ENCODE results near the gene SH3BGRL2.
A peak's percentile ranks its signal among the peaks of the same experiment; 100 is the strongest.
"Not testable (repeated sequence)": the region's sequence is repeated elsewhere in the genome, so short reads cannot be mapped to it uniquely, and the experiment has no call there.

The SH3BGRL2 gene

GRCh38 chr6:79650950-79651349 is 19.8 kb downstream of the SH3BGRL2 start:
- no peak for DNase-seq

GRCh38 chr6:79656134-79656533 is 25.0 kb downstream of the SH3BGRL2 start:
- no peak for DNase-seq

- no peak for DNase-seq
Observed at GRCh38 chr6:79657238-79657637, 26.1 kb downstream of the SH3BGRL2 start.

GRCh38 chr6:79663655-79664054 is 32.5 kb downstream of the SH3BGRL2 start:
- DNase-seq: not testable (repeated sequence)

- no peak for DNase-seq
Observed at GRCh38 chr6:79665725-79666551, 34.8 kb downstream of the SH3BGRL2 start.

DNA sequence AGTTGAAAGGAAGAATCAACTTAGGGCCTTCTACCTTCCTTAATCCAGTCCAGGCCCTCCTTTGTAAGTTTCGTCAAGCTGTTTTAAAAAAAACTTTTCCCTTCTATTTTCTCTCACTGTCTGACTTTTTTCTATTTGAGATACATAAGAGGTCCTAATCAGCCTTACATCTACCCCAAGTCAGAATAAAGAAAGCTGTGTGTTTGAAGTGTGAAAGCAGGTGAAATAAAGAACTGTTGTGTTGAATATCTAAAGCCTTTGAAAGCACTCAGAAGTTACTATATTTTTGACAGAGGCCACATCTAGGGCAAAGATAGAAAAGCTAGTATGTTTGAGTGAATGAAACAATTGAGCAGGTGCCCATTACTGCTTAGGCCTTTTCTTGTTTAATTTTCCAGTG is 35.5 kb downstream of the SH3BGRL2 start:
- DNase-seq: no peak

DNA sequence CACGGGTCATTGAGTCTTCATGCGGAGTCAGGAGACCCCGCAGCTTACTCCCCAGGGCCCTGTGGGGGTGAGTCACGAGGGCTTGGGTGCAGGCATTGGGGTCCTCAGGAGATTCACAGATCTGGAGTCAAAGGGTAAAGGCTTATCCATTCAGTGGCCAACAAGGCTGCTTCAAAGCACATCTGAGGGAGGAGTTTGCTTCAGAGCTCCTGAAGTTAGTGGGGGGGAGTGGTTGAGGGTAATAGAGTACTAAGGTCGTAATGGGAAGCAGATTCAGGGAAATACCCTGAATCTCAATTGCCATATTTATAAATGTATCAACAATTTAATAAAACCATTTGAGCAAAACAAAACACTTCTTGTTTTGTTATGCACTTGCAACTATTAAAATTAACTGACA is 37.3 kb downstream of the SH3BGRL2 start:
- DNase-seq: no peak

DNA sequence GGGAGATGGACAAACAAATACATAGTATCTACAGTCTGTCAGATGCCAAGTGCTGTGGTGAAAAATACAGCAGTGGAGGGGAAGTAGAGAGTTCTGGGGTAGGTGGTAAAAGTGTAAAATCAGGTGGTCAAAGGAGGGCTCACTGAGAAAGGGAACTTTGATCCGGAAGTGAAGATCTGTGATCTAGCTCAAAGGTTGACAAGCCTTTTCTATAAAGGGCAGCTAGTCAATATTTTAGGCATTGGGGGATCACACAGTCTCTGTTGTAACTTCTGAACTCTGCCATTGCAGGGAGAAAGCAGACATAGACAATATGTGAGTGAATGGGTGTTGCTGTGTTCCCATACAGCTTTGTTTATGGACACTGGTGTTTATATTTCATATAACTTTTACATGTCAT is 38.6 kb downstream of the SH3BGRL2 start:
- no peak for DNase-seq

DNA sequence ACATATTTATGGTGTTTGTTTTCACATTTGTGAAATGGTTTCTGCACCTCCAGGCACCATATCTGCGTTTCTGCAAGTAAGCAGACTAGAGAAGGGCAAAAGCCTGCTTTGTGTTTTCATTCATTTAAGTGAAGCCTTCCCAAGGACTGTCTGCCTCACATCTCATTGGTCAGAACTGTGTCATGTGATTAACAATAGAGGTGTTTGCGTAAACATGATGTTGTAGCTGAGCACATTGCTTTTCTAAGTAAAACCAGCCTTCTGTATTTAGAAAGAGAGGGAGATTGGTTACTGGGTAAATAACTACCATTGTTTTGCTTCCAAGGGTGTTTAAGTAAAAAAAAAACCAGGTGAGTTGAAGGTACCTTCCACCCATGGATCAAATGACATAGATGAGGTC is 39.7 kb downstream of the SH3BGRL2 start:
- DNase-seq: no peak

- peak; percentile 20 for DNase-seq
Observed at GRCh38 chr6:79671600-79672266, 40.6 kb downstream of the SH3BGRL2 start.

DNA sequence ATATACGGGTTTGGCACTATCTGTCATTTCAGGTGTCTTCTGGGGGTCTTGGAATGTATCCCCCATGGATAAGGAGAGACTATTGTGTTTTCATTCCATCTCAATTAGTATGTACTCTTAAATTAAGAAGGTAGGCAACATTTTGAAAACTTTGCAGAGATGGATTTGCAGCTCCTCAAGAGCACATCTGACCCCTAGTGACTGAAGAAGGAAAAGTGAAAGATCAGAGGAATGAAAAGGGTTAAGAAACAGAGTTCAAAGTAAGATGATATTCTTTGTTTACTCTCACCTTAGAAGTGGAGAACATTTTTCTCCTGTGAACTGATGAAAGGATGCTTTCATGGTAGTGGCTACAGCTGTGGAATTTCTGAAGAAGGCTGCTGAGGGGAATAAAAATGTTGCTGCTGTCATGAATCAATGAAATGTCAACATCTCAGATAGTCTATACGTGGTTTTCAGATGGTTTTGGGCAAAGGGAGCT is 41.5 kb downstream of the SH3BGRL2 start:
- peak; percentile 31 for DNase-seq

DNA sequence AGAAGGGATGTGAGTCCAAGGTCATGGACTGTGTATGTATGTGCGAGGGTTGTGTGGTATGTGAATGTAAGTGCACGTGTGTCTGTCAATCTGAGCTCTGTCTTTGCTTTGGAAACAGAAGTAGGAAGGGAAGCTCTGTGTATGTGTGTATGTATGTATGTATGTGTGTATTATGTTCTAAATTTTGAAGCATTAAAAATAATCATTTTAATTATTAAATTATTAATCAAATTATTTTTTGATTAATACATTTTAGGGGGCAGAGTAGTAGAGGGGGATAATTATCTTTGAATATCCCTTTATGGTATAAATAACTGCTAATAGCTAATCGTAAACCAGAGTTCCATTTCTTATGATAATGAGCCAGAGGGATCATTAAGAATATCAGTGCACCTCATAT is 42.8 kb downstream of the SH3BGRL2 start:
- no peak for DNase-seq

DNA sequence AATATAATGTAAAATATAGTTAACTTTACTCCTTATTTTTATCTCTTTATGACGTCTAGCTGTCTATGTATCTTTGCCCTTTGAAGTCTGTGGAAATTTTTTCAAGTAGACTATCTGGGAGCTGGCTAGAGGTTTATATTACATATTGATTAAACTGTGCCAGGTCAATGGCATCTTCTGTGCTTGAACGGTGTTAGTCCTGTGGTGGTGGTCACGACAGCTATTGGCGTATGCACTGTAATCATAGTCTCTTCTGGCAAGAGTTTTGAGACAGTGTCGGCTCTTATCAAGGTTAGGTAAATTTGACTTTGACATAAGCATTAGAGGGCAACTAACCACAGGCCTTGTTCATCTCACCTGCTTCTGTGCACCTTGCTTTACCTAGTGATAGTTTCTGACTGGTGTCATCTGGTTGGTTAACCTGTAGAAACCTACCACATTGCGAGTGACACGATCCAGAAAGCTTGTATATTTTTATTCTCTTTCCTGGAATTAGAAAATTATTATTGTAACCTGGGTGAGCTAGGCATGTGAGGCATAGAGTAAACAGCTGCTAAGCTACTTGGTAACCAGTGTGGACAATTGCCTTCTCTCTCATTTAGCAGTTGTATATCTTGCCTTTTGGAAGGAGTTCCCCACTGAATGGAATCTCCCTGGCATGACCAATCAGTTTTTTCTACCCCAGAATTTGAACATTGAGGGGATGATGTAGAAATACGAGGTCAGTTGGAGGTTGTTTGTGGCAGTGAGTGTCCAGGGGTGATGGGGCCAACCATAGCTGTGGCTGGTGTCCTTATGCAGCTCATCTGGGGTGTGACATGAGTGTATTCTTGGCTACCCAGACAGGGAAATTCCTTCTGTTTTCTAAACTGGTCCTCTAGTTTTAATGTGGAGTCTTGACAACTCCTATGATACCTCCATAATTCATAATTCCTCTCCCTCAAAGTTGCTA is 45.9 kb downstream of the SH3BGRL2 start:
- no peak for DNase-seq

GRCh38 chr6:79682682-79683081 is 51.6 kb downstream of the SH3BGRL2 start:
- not testable (repeated sequence) for DNase-seq

DNA sequence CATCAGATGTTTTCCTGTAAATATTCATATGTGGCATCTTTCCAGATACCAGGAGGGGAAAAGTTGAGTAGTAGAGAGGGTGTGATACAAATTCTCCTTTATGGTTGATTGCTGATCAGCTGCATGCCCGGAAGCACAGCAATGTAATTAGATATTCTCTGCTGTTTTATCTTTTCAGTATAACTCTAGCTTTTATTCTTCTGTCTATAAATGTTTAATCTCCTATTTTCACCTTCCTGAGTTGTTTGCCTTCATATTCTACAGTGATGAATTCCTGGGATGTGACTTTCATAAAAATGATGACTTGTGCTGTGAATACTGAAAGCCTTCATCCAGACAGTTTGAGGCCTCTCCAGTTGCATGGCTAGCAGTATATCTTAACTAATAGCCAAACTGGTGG is 53.7 kb downstream of the SH3BGRL2 start:
- no peak for DNase-seq

GRCh38 chr6:79686707-79687309 is 55.7 kb downstream of the SH3BGRL2 start:
- no peak for DNase-seq

DNA sequence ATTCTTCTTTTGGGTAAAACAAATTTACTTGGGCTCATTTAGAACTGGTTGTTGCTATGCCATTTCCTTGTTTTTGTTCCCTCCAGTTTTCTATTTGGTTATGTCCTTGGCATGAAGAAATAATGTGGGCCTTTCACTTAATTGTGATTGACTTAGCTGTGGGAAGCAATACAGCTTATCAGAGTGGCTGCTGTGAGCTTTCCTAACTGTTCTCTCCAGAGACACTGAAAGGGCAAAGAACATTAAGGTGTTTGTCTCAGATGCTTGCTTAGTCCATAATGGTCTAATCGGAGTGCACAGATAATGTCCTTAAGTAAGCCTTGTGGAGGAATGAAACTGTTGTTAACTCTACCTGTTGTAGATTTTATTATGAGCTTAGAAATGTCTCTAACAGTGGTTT is 56.6 kb downstream of the SH3BGRL2 start:
- no peak for DNase-seq

GRCh38 chr6:79694156-79694555 is 63.0 kb downstream of the SH3BGRL2 start:
- DNase-seq: no peak

DNA sequence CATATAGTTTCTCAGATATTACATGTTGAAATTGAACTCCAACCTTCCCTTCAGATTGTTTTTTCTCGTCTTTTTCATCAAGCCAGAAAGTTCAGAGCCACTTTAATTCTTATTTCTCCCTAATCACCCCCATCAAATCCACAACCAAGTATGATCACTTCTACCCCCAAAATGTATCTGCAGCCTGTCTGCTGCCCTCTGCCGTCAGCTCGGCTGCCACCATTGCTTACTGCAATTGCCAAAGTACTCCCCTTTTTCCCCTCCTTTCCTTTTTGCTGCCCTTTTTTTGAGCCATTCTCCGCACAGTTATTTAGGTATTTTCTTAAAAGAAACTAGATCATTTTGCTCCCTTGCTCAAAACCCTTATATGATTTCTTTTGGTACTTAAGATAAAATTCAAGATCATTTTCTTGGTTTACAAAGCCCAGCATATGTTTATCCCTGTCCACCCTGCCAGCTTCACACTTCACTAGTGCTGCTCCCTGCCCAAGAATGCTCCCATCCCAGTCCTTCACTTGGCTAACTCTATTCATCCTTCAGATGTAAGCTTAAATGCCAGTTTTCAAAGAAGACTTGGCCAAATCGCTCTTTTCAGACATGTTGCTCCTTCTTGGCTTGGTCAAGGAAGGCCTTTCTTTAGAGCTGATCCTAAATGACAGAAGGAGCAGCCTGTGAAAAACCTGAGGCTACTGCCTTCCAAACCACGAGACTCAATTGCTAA is 63.7 kb downstream of the SH3BGRL2 start:
- DNase-seq: no peak

DNA sequence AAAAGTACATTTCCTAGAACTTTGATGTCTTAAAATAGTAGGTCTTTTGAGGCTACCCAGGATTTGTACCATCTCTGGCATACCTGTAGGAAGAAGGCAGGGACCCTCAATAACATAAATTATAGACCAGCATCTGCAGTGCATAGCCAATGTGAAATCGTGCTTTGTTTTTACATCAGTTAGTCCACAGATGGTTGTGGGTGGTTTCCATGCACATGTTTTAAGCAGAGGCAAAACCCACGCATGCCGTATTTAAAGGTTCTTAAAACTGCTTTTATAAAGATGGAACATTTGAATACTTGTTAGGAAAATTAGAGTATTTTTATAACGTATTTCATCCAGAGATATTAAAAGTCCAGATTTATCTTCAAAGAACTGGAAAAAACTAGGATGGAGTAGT is 66.3 kb downstream of the SH3BGRL2 start:
- no peak for DNase-seq

GRCh38 chr6:79699606-79700005 is 68.5 kb downstream of the SH3BGRL2 start:
- no peak for DNase-seq

DNA sequence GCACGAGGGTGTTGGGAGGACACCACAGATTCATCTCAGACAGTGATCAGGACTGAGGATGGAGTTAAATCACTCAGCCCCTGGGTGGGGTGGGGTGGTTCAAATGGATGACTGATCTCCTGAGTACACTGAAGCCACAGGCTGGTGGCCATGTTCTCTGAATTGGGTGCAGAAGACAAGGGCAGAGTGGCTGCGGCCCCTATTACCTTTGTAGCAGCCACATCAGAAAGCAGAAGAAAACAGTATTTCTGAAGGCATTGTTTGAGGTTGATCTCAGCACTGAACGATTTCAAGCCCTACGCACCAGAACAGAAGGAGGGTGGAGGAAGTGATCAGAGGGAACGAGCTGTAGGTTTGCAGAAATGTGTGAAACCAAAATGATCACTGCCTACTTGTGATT is 71.6 kb downstream of the SH3BGRL2 start:
- no peak for DNase-seq

Data from HCEC 1CT (cell line).